Ovary (tissue), 3 donors: ENCODE results near the gene TMX4.

Source experiments
- EP300 ChIP-seq: sonication (generic); formaldehyde crosslinking; IDR thresholded peaks from one replicate; pipeline ENCODE4 v1.6.1; 2017; ENCODE audit warnings: antibody characterized with exemption
- TF ChIP-seq, protein P1 (sequence below), 3 donors: fragments of 450-650 bp in 2 of 3; fragments of 200-600 bp in 1 of 3; IDR thresholded peaks; one replicate each; pipeline versions ENCODE4 v1.5.1 to v1.8.0; 2016 to 2022; ENCODE audit warnings: antibody characterized with exemption in 3 of 3, mild to moderate bottlenecking in 1 of 3
- donor health status: DM: no; HTN: no; CAD: no.

- TF ChIP-seq, protein P1, sequence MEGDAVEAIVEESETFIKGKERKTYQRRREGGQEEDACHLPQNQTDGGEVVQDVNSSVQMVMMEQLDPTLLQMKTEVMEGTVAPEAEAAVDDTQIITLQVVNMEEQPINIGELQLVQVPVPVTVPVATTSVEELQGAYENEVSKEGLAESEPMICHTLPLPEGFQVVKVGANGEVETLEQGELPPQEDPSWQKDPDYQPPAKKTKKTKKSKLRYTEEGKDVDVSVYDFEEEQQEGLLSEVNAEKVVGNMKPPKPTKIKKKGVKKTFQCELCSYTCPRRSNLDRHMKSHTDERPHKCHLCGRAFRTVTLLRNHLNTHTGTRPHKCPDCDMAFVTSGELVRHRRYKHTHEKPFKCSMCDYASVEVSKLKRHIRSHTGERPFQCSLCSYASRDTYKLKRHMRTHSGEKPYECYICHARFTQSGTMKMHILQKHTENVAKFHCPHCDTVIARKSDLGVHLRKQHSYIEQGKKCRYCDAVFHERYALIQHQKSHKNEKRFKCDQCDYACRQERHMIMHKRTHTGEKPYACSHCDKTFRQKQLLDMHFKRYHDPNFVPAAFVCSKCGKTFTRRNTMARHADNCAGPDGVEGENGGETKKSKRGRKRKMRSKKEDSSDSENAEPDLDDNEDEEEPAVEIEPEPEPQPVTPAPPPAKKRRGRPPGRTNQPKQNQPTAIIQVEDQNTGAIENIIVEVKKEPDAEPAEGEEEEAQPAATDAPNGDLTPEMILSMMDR (IDR thresholded peaks at IDR 0.05) = no peak
- TF ChIP-seq EP300 = no peak
Observed at GRCh38 chr20:7940341-7940740, 79.2 kb downstream of the TMX4 start, which contains the start of gene HAO1.
